Liver (tissue), 3 donors: Measurements from ENCODE around the gene TBX1.

Source experiments
- FOXA1 ChIP-seq: IDR thresholded peaks from 2 replicates; pipeline ENCODE4 v1.6.1; 2016; ENCODE audit warnings: antibody characterized with exemption
- RXRA ChIP-seq, 2 donors: IDR thresholded peaks; 2 replicates each; pipeline ENCODE4 v1.6.1; 2017 to 2018; ENCODE audit warnings: antibody characterized with exemption in 2 of 2, mild to moderate bottlenecking in 1 of 2
- TF ChIP-seq, protein P1 (sequence below): fragments of 150-350 bp; IDR thresholded peaks from 2 replicates; pipeline ENCODE4 v1.5.1; 2017; ENCODE audit warnings: improper control_type of control experiment, low read depth, low read length; ENCODE audit not compliant: missing input control
- TF ChIP-seq, protein P2 (sequence below): IDR thresholded peaks from 2 replicates; pipeline ENCODE4 v1.6.1; 2016; ENCODE audit warnings: antibody characterized with exemption
- donor health status: healthy.
- donor health status: healthy.

GRCh38 chr22:19809741-19810140 is 49.2 kb downstream of the TBX1 start:
- TF ChIP-seq, protein P1, sequence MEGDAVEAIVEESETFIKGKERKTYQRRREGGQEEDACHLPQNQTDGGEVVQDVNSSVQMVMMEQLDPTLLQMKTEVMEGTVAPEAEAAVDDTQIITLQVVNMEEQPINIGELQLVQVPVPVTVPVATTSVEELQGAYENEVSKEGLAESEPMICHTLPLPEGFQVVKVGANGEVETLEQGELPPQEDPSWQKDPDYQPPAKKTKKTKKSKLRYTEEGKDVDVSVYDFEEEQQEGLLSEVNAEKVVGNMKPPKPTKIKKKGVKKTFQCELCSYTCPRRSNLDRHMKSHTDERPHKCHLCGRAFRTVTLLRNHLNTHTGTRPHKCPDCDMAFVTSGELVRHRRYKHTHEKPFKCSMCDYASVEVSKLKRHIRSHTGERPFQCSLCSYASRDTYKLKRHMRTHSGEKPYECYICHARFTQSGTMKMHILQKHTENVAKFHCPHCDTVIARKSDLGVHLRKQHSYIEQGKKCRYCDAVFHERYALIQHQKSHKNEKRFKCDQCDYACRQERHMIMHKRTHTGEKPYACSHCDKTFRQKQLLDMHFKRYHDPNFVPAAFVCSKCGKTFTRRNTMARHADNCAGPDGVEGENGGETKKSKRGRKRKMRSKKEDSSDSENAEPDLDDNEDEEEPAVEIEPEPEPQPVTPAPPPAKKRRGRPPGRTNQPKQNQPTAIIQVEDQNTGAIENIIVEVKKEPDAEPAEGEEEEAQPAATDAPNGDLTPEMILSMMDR: no peak
- TF ChIP-seq RXRA (IDR thresholded peaks at IDR 0.05) (no peak), FOXA1 (no peak)
- TF ChIP-seq, protein P2, sequence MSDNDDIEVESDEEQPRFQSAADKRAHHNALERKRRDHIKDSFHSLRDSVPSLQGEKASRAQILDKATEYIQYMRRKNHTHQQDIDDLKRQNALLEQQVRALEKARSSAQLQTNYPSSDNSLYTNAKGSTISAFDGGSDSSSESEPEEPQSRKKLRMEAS: no peak
